ENCODE data around the gene PLEKHG1. TPM values are rescaled to one million over a fixed set of nuclear protein-coding genes. Genes with fewer than 3 reads are reported as not detected.

The PLEKHG1 gene
- total RNA-seq, 1 experiment from 2014 or later, result 2.7 TPM

DNA sequence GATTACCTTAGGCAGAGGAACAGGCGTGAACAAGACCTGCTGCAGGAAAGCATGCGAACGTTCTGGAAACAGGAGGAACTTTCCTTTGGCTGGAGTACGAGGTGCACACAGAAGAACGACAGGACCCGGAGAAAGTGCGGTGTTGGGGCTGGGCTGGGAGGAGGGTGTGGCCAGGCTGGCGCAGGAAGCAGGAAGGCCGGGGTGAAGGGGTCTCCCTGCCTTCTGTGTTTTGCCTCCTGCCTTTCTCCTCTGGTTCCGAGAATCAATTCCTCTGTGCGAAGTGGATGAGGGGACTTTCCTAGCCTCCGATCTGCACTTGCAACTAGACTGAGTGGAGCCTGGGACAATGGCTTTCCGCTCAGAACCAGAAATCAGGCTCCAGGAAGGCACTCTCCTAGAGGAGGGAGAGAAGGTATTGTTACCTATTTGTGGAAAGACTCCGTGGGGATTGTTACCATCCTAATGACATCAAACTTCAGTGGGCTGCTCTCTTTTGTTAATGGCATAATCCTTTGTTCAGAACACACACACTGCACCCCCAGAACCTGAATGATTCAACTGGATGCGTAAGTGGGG, 22.9 kb upstream of the PLEKHG1 start:
- no peak for ATAC-seq
- Mint-ChIP-seq H3K4me3 (no peak overlapping the region), H3K27me3 (ENCODE audit: low read depth) (no peaks in the 10 kb centered on the region), H3K36me3 (no peaks in the 10 kb centered on the region), H3K27ac (no peak overlapping the region), H3K4me1 (peaks cover 4% of the 10 kb centered on the region; the same call in 1 of the 2 replicates), H3K9me3 (no peaks in the 10 kb centered on the region)
- ChIA-PET POLR2A (no interaction called here), CTCF (interaction anchor here (0.6 kb wide), 1 partner anchor 94 kb away, joined by 4 read pairs; no protein-coding TSS in a partner anchor)
- no peak for TF ChIP-seq ELF4 (CRISPR knock-in tag; IDR thresholded peaks at IDR 0.05; ENCODE audit: low read depth)
- no peak for TF ChIP-seq FOXJ3 (CRISPR knock-in tag; IDR thresholded peaks at IDR 0.05; ENCODE audit: borderline replicate concordance)
- TF ChIP-seq ZNF423 (CRISPR knock-in tag; IDR thresholded peaks at IDR 0.05), result no peak
- no peak for TF ChIP-seq TEAD4 (CRISPR knock-in tag; IDR thresholded peaks at IDR 0.05)
- no peak for TF ChIP-seq JAZF1 (CRISPR knock-in tag; IDR thresholded peaks at IDR 0.05)
- no peak for TF ChIP-seq MYBL2 (CRISPR knock-in tag; IDR thresholded peaks at IDR 0.05)
- no peak for TF ChIP-seq SP1 (CRISPR knock-in tag; conservative IDR thresholded peaks at IDR 0.05)
- TF ChIP-seq, protein P1, sequence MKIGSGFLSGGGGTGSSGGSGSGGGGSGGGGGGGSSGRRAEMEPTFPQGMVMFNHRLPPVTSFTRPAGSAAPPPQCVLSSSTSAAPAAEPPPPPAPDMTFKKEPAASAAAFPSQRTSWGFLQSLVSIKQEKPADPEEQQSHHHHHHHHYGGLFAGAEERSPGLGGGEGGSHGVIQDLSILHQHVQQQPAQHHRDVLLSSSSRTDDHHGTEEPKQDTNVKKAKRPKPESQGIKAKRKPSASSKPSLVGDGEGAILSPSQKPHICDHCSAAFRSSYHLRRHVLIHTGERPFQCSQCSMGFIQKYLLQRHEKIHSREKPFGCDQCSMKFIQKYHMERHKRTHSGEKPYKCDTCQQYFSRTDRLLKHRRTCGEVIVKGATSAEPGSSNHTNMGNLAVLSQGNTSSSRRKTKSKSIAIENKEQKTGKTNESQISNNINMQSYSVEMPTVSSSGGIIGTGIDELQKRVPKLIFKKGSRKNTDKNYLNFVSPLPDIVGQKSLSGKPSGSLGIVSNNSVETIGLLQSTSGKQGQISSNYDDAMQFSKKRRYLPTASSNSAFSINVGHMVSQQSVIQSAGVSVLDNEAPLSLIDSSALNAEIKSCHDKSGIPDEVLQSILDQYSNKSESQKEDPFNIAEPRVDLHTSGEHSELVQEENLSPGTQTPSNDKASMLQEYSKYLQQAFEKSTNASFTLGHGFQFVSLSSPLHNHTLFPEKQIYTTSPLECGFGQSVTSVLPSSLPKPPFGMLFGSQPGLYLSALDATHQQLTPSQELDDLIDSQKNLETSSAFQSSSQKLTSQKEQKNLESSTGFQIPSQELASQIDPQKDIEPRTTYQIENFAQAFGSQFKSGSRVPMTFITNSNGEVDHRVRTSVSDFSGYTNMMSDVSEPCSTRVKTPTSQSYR (CRISPR knock-in tag; IDR thresholded peaks at IDR 0.05), result no peak
- no peak for TF ChIP-seq GABPB1 (CRISPR knock-in tag; IDR thresholded peaks at IDR 0.05)
- no peak for TF ChIP-seq TEAD1 (CRISPR knock-in tag; IDR thresholded peaks at IDR 0.05)
- TF ChIP-seq, protein P2, sequence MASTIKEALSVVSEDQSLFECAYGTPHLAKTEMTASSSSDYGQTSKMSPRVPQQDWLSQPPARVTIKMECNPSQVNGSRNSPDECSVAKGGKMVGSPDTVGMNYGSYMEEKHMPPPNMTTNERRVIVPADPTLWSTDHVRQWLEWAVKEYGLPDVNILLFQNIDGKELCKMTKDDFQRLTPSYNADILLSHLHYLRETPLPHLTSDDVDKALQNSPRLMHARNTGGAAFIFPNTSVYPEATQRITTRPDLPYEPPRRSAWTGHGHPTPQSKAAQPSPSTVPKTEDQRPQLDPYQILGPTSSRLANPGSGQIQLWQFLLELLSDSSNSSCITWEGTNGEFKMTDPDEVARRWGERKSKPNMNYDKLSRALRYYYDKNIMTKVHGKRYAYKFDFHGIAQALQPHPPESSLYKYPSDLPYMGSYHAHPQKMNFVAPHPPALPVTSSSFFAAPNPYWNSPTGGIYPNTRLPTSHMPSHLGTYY (CRISPR knock-in tag; IDR thresholded peaks at IDR 0.05), result no peak
- TF ChIP-seq, protein P3, sequence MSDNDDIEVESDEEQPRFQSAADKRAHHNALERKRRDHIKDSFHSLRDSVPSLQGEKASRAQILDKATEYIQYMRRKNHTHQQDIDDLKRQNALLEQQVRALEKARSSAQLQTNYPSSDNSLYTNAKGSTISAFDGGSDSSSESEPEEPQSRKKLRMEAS (CRISPR knock-in tag; IDR thresholded peaks at IDR 0.05), result no peak
- no peak for TF ChIP-seq ZNF317 (CRISPR knock-in tag; IDR thresholded peaks at IDR 0.05; ENCODE audit: borderline replicate concordance, low read depth)
- TF ChIP-seq ESRRA (CRISPR knock-in tag; IDR thresholded peaks at IDR 0.05; ENCODE audit: borderline replicate concordance), result no peak
- TF ChIP-seq GTF2I (CRISPR knock-in tag; conservative IDR thresholded peaks at IDR 0.05), result no peak
- TF ChIP-seq SOX15 (CRISPR knock-in tag; IDR thresholded peaks at IDR 0.05), result no peak
- TF ChIP-seq NR3C1 (CRISPR knock-in tag; conservative IDR thresholded peaks at IDR 0.05; ENCODE audit: low read depth), result no peak
- DNase-seq (ENCODE audit: low spot score), result no peak

DNA sequence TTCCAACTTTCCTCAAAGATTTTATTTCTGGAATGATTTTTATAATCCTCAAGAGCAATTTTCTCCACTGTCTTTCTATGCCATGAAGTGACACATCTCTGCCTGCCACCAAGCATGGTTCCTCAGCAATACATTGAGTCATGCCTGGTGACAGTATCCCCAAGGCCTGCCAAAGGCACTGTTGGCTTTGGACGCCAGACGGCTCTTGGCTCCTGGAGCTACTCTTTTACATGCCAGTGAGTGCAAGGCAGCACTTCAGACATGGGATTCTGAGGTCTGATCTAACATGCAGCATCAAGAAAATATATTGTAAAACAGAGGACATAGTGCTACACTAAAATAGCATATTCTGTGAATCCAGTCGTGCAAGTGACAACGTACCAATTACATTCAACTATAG, 20.1 kb upstream of the PLEKHG1 start:
- H3K9me3 Mint-ChIP-seq, result no peaks in the 10 kb centered on the region
- H3K36me3 Mint-ChIP-seq, result no peaks in the 10 kb centered on the region
- no peak overlapping the region for H3K4me3 Mint-ChIP-seq
- ChIA-PET POLR2A (no interaction called here), CTCF (interaction anchor here (0.7 to 1.1 kb wide), 2 partner anchors 20 to 106 kb away, joined by 3 to 5 read pairs; partner anchors contain the start of gene PLEKHG1)
- H3K27ac Mint-ChIP-seq, result no peak overlapping the region
- ATAC-seq (no peak), DNase-seq (ENCODE audit: low spot score) (no peak)
- H3K4me1 Mint-ChIP-seq, result no peaks in the 10 kb centered on the region
- H3K27me3 Mint-ChIP-seq (ENCODE audit: low read depth), result no peaks in the 10 kb centered on the region
- TF ChIP-seq EMX1 (CRISPR knock-in tag; IDR thresholded peaks at IDR 0.05), result no peak
- no peak for TF ChIP-seq NR3C1 (CRISPR knock-in tag; conservative IDR thresholded peaks at IDR 0.05; ENCODE audit: low read depth)
- TF ChIP-seq, protein P4, sequence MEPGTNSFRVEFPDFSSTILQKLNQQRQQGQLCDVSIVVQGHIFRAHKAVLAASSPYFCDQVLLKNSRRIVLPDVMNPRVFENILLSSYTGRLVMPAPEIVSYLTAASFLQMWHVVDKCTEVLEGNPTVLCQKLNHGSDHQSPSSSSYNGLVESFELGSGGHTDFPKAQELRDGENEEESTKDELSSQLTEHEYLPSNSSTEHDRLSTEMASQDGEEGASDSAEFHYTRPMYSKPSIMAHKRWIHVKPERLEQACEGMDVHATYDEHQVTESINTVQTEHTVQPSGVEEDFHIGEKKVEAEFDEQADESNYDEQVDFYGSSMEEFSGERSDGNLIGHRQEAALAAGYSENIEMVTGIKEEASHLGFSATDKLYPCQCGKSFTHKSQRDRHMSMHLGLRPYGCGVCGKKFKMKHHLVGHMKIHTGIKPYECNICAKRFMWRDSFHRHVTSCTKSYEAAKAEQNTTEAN (CRISPR knock-in tag; IDR thresholded peaks at IDR 0.05), result no peak
- no peak for TF ChIP-seq FOXP1 (CRISPR knock-in tag; IDR thresholded peaks at IDR 0.05; ENCODE audit: borderline replicate concordance)
- no peak for TF ChIP-seq FOXJ3 (CRISPR knock-in tag; IDR thresholded peaks at IDR 0.05; ENCODE audit: borderline replicate concordance)
- TF ChIP-seq ZNF263 (CRISPR knock-in tag; IDR thresholded peaks at IDR 0.05; ENCODE audit: low read depth), result no peak
- no peak for TF ChIP-seq HMGA2 (CRISPR knock-in tag; IDR thresholded peaks at IDR 0.05)
- no peak for TF ChIP-seq ZNF121 (CRISPR knock-in tag; IDR thresholded peaks at IDR 0.05)
- no peak for TF ChIP-seq GABPB1 (CRISPR knock-in tag; IDR thresholded peaks at IDR 0.05)
- TF ChIP-seq, protein P5, sequence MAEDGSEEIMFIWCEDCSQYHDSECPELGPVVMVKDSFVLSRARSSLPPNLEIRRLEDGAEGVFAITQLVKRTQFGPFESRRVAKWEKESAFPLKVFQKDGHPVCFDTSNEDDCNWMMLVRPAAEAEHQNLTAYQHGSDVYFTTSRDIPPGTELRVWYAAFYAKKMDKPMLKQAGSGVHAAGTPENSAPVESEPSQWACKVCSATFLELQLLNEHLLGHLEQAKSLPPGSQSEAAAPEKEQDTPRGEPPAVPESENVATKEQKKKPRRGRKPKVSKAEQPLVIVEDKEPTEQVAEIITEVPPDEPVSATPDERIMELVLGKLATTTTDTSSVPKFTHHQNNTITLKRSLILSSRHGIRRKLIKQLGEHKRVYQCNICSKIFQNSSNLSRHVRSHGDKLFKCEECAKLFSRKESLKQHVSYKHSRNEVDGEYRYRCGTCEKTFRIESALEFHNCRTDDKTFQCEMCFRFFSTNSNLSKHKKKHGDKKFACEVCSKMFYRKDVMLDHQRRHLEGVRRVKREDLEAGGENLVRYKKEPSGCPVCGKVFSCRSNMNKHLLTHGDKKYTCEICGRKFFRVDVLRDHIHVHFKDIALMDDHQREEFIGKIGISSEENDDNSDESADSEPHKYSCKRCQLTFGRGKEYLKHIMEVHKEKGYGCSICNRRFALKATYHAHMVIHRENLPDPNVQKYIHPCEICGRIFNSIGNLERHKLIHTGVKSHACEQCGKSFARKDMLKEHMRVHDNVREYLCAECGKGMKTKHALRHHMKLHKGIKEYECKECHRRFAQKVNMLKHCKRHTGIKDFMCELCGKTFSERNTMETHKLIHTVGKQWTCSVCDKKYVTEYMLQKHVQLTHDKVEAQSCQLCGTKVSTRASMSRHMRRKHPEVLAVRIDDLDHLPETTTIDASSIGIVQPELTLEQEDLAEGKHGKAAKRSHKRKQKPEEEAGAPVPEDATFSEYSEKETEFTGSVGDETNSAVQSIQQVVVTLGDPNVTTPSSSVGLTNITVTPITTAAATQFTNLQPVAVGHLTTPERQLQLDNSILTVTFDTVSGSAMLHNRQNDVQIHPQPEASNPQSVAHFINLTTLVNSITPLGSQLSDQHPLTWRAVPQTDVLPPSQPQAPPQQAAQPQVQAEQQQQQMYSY (CRISPR knock-in tag; IDR thresholded peaks at IDR 0.05), result no peak
- TF ChIP-seq, protein P6, sequence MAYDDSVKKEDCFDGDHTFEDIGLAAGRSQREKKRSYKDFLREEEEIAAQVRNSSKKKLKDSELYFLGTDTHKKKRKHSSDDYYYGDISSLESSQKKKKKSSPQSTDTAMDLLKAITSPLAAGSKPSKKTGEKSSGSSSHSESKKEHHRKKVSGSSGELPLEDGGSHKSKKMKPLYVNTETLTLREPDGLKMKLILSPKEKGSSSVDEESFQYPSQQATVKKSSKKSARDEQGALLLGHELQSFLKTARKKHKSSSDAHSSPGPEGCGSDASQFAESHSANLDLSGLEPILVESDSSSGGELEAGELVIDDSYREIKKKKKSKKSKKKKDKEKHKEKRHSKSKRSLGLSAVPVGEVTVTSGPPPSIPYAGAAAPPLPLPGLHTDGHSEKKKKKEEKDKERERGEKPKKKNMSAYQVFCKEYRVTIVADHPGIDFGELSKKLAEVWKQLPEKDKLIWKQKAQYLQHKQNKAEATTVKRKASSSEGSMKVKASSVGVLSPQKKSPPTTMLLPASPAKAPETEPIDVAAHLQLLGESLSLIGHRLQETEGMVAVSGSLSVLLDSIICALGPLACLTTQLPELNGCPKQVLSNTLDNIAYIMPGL (CRISPR knock-in tag; IDR thresholded peaks at IDR 0.05), result no peak
- no peak for TF ChIP-seq NFYB (CRISPR knock-in tag; conservative IDR thresholded peaks at IDR 0.05; ENCODE audit: low read depth)

Data from WTC11 (cell line).